Stimulated activated CD4-positive, alpha-beta T cell treated with anti-CD3 and anti-CD28 coated beads, Interleukin-1b, Interleukin-23, amount 100 ng/mL, for 1 hour (primary cell): ENCODE results near the gene NUCB2.

Source experiments
- DNase-seq, 2 donors: peaks; one replicate each; pipeline ENCODE4 v3.0.0-alpha.2; 2020; ENCODE audit warnings: low read depth in 2 of 2

NUCB2 gene

GRCh38 chr11:17268902-17269301, 7.6 kb upstream of the NUCB2 start:
- DNase-seq = no peak

GRCh38 chr11:17272801-17273200, 3.7 kb upstream of the NUCB2 start:
- DNase-seq = no peak

- no peak for DNase-seq
These were observed 3.3 kb upstream of the NUCB2 start for GRCh38 chr11:17273211-17273610.

GRCh38 chr11:17273668-17274282, 2.8 kb upstream of the NUCB2 start:
- DNase-seq = no peak

GRCh38 chr11:17275400-17276235, 921 bp upstream of the NUCB2 start:
- no peak for DNase-seq

- no peak for DNase-seq
These were observed 565 bp downstream of the NUCB2 start for GRCh38 chr11:17277024-17277584.

GRCh38 chr11:17280494-17281127, 4.1 kb downstream of the NUCB2 start:
- no peak for DNase-seq

- DNase-seq = no peak
These were observed 9.8 kb downstream of the NUCB2 start for GRCh38 chr11:17286332-17286731.

GRCh38 chr11:17287058-17287457, 10.5 kb downstream of the NUCB2 start:
- DNase-seq = no peak

- no peak for DNase-seq
These were observed 15.2 kb downstream of the NUCB2 start for GRCh38 chr11:17291710-17292109.

- DNase-seq = no peak
These were observed 16.8 kb downstream of the NUCB2 start for GRCh38 chr11:17293311-17293710.

GRCh38 chr11:17294033-17294432, 17.5 kb downstream of the NUCB2 start:
- DNase-seq = no peak

- DNase-seq = no peak
These were observed 20.5 kb downstream of the NUCB2 start for GRCh38 chr11:17296852-17297559.

- DNase-seq = no peak
These were observed 21.8 kb downstream of the NUCB2 start for GRCh38 chr11:17298302-17298701.

GRCh38 chr11:17300372-17300771, 23.8 kb downstream of the NUCB2 start:
- no peak for DNase-seq

GRCh38 chr11:17313349-17314231, 37.1 kb downstream of the NUCB2 start:
- no peak for DNase-seq

- no peak for DNase-seq
These were observed 37.7 kb downstream of the NUCB2 start for GRCh38 chr11:17314232-17314547.

GRCh38 chr11:17314904-17315426, 38.4 kb downstream of the NUCB2 start:
- DNase-seq = no peak

GRCh38 chr11:17328871-17329494, 52.4 kb downstream of the NUCB2 start:
- DNase-seq = no peak

- DNase-seq = no peak
These were observed 55.1 kb downstream of the NUCB2 start for GRCh38 chr11:17331669-17332068.
